ENCODE results near the gene ADGRE3.

- TF ChIP-seq ZNF341 (tag by site-specific recombination; IDR thresholded peaks at IDR 0.05; ENCODE audit: low read depth) (no peak), CTCF (tag by site-specific recombination; IDR thresholded peaks at IDR 0.05) (no peak)
Observed at GRCh38 chr19:14580623-14581237, 93.9 kb downstream of the ADGRE3 start.
